Gastrocnemius medialis (tissue), 4 donors: Measurements from ENCODE around the gene TMEM130. TPM values are rescaled to one million over a fixed set of nuclear protein-coding genes. Genes with fewer than 3 reads are reported as not detected.

Experiments used
- ATAC-seq, 2 donors: fragments of 150-250 bp; one replicate each; pipeline ENCODE4 v1.9.1; 2016
- DNase-seq, 2 donors: peaks; one replicate each; pipeline ENCODE4 v3.0.0-alpha.2; 2019
- H3K27ac ChIP-seq, 4 donors: fragments of 200-600 bp; sonication (generic); 1 replicate in 1 of 4; 2 replicates in 3 of 4; pipeline ENCODE4 v1.5.1; 2016 to 2018; ENCODE audit warnings: mild to moderate bottlenecking in 2 of 4, moderate library complexity in 1 of 4
- H3K27me3 ChIP-seq, 3 donors: fragments of 200-600 bp; sonication (generic) in 2 of 3; 1 replicate in 1 of 3; 2 replicates in 2 of 3; pipeline versions ENCODE4 v1.5.1 to v1.6.0; 2016 to 2019; ENCODE audit warnings: mild to moderate bottlenecking in 1 of 3, moderate library complexity in 1 of 3
- H3K36me3 ChIP-seq, 2 donors: fragments of 200-600 bp; sonication (generic) in 1 of 2; one replicate each; pipeline ENCODE4 v1.5.1; 2017 to 2018
- H3K4me1 ChIP-seq, 2 donors: fragments of 200-600 bp; sonication (generic) in 1 of 2; one replicate each; pipeline ENCODE4 v1.5.1; 2016 to 2017; ENCODE audit warnings: mild to moderate bottlenecking in 2 of 2
- H3K4me3 ChIP-seq, 4 donors: fragments of 200-600 bp; sonication (generic) in 3 of 4; 1 replicate in 1 of 4; 2 replicates in 3 of 4; pipeline ENCODE4 v1.5.1; 2016 to 2019; ENCODE audit warnings: mild to moderate bottlenecking in 2 of 4
- H3K9me3 ChIP-seq, 3 donors: fragments of 200-600 bp; sonication (generic) in 2 of 3; 1 replicate in 1 of 3; 2 replicates in 2 of 3; pipeline ENCODE4 v1.5.1; 2016 to 2019
- CTCF ChIP-seq, 5 experiments: fragments of 450-650 bp in 3 of 5; fragments of 200-600 bp in 2 of 5; sonication (generic) in 2 of 5; IDR thresholded peaks in 4 of 5; conservative IDR thresholded peaks in 1 of 5; 1 replicate in 4 of 5; 2 replicates in 1 of 5; pipeline ENCODE4 v1.5.1; 2016 to 2019; ENCODE audit warnings: antibody characterized with exemption in 5 of 5, mild to moderate bottlenecking in 3 of 5, moderate library complexity in 3 of 5
- POLR2A ChIP-seq, 2 donors: fragments of 450-650 bp; IDR thresholded peaks; one replicate each; pipeline ENCODE4 v1.6.1; 2017; ENCODE audit warnings: antibody characterized with exemption in 2 of 2, mild to moderate bottlenecking in 2 of 2, moderate library complexity in 2 of 2
- in situ Hi-C, 4 donors: fragments of 200-750 bp; cut with MboI; loops; one replicate each; pipeline versions ENCODE4 v1.15.0 to v1.8.0; 2017; ENCODE audit warnings: low sequenced_read_pairs in 4 of 4
- intact Hi-C: fragments of 100-400 bp; cut with DNase I; formaldehyde crosslinking; loops from one replicate; pipeline ENCODE4 v1.15.1; 2023; ENCODE audit warnings: low total_unique reads
- total RNA-seq, 4 donors: library from RNA; depleted of rRNA; stranded (reverse); fragments of >200 nt; gene quantifications; one replicate each; pipeline versions ENCODE4 v1.1.0 to v1.2.3, GENCODE V29; 2016

Gene TMEM130, protein sequence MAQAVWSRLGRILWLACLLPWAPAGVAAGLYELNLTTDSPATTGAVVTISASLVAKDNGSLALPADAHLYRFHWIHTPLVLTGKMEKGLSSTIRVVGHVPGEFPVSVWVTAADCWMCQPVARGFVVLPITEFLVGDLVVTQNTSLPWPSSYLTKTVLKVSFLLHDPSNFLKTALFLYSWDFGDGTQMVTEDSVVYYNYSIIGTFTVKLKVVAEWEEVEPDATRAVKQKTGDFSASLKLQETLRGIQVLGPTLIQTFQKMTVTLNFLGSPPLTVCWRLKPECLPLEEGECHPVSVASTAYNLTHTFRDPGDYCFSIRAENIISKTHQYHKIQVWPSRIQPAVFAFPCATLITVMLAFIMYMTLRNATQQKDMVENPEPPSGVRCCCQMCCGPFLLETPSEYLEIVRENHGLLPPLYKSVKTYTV
- not detected for total RNA-seq

- no peak for DNase-seq
- H3K27me3 ChIP-seq, result peaks cover 15 to 23% (median 22%) of the 10 kb centered on the region in 3 donors
- H3K36me3 ChIP-seq, result no peaks in the 10 kb centered on the region
- H3K4me3 ChIP-seq, result peak within 1 kb of the TSS; percentile 30 to 46 (median 41)
- H3K9me3 ChIP-seq, result no peaks in the 10 kb centered on the region
- no peaks in the 10 kb centered on the region for H3K4me1 ChIP-seq
- TF ChIP-seq POLR2A (IDR thresholded peaks at IDR 0.05), result no peak
- TF ChIP-seq CTCF (IDR thresholded peaks at IDR 0.05 in 4 of 5, conservative IDR thresholded peaks at IDR 0.05 in 1 of 5), result no peak
- intact Hi-C loops (loop anchor here (10.0 kb wide), 1 partner anchor 585 kb away; the partner anchor contains the start of gene BRI3), in situ Hi-C loops (no loop called here)
- ATAC-seq, result no peak
- H3K27ac ChIP-seq, result no peak within 1 kb of the TSS
Observed at GRCh38 chr7:98869597-98870120, at the start of gene TMEM130. TSS of gene TMEM130 (minus strand) at chr7:98870014. CDS start at chr7:98869861, 153 bp downstream.

- Histone ChIP-seq H3K36me3 (peaks cover 0 to 81% of the 10 kb centered on the region in 2 donors), H3K4me3 (no peak overlapping the region), H3K27ac (no peak overlapping the region), H3K9me3 (no peaks in the 10 kb centered on the region), H3K4me1 (peaks cover 0 to 3% of the 10 kb centered on the region in 2 donors), H3K27me3 (no peaks in the 10 kb centered on the region)
- intact Hi-C loops (no loop called here), in situ Hi-C loops (no loop called here)
- TF ChIP-seq CTCF (IDR thresholded peaks at IDR 0.05 in 4 of 5, conservative IDR thresholded peaks at IDR 0.05 in 1 of 5) (no peak), POLR2A (IDR thresholded peaks at IDR 0.05) (no peak)
- ATAC-seq (no peak), DNase-seq (no peak)
Observed at GRCh38 chr7:98917331-98917730, 47.5 kb upstream of the TMEM130 start.

DNA sequence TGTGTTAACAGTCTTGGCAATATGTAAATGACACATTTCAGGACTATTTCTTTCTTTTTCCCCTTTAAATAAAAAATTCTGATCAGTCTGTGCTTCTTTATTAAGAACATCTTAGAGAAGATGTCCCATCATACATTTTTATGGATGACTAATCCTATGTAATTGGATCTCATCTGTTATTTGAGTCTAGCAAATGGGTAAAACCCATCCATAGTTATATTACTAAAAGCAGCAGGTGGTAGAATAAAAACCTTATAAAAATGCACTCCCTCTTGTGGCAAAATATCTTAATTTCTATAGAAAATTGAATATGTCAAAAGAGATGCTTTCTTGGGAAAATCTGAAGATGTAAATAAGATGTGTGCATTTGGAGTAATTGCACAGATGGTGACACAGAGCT is 43.8 kb upstream of the TMEM130 start:
- in situ Hi-C loops, result no loop called here

DNA sequence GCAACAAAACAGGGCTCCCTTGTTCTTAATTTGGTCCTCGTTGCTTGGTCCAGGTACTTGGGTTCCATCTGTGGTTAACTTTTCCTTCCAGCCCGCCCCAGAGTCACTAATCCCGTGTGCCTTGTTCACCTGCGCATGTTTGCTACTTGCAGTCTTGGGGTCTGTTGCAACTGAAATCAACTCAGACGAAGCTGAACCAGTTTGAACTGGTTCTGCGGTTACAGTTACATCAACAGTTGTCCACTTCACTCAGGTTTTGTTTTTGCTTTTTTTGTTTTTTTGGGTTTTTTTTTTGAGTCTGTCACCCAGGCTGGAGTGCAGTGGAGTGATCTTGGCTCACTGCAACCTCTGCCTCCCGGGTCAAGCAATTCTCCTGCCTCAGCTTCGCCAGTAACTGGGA is 43.2 kb upstream of the TMEM130 start:
- no peak for TF ChIP-seq POLR2A (IDR thresholded peaks at IDR 0.05)
- TF ChIP-seq CTCF (IDR thresholded peaks at IDR 0.05 in 4 of 5, conservative IDR thresholded peaks at IDR 0.05 in 1 of 5), result no peak
- peaks cover 0 to 86% of the 10 kb centered on the region in 2 donors for H3K36me3 ChIP-seq
- in situ Hi-C loops, result no loop called here
- no peaks in the 10 kb centered on the region for H3K9me3 ChIP-seq
- DNase-seq (no peak), ATAC-seq (peak in 1 of 2 donors; percentile 49)
- no peak overlapping the region for H3K27ac ChIP-seq
- no peak overlapping the region for H3K4me3 ChIP-seq
- H3K4me1 ChIP-seq, result peaks cover 3 to 8% of the 10 kb centered on the region in 2 donors
- intact Hi-C loops, result no loop called here
- no peaks in the 10 kb centered on the region for H3K27me3 ChIP-seq

More for the DNA sequence above, 43.8 kb upstream of the TMEM130 start:
- DNase-seq (no peak), ATAC-seq (no peak)
- intact Hi-C loops, result no loop called here
- Histone ChIP-seq H3K27me3 (no peaks in the 10 kb centered on the region), H3K4me3 (no peak overlapping the region), H3K36me3 (peaks cover 0 to 82% of the 10 kb centered on the region in 2 donors), H3K4me1 (peaks cover 3 to 8% of the 10 kb centered on the region in 2 donors), H3K27ac (no peak overlapping the region), H3K9me3 (no peaks in the 10 kb centered on the region)
- TF ChIP-seq POLR2A (IDR thresholded peaks at IDR 0.05) (no peak), CTCF (IDR thresholded peaks at IDR 0.05 in 4 of 5, conservative IDR thresholded peaks at IDR 0.05 in 1 of 5) (no peak)
